ENCODE results near the gene ZNF408.

ZNF408 gene

DNA sequence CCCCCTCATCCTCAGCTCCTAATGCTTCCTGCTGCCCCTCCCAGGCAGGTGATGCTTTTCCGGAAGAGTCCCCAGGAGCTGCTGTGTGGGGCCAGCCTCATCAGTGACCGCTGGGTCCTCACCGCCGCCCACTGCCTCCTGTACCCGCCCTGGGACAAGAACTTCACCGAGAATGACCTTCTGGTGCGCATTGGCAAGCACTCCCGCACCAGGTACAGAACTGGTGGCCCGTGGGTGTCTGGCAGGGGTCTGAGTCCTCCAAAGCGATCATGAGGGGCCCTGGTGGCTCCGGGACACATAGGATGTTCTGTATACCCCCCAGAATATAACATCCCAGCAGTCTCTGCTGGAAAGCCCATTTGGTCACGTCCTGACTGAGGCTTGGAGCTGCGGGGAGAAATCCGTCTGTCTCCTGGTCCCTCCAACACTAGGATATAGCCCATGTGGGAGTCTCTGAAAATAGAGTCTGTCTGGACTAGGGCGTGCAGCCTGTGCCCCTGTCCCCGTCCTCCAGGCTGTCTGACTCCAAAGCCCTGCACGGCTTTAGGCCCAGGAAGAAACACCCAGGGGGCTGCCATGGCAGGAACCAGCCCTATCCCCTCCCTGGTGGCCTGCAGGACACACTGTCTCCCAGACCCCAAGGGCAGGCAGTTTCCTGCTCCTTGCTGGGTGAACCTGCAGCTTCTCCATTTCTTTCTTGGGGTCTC is 27.3 kb downstream of the ZNF408 start:
- DNase-seq (ENCODE audit: low read depth in 2 of 2) = no peak

- no peak for DNase-seq (ENCODE audit: low read depth in 2 of 2)
Observed at GRCh38 chr11:46728659-46729040, 27.8 kb downstream of the ZNF408 start.

- no peak for DNase-seq (ENCODE audit: low read depth in 2 of 2)
Observed at GRCh38 chr11:46729110-46730027, 28.5 kb downstream of the ZNF408 start.

DNA sequence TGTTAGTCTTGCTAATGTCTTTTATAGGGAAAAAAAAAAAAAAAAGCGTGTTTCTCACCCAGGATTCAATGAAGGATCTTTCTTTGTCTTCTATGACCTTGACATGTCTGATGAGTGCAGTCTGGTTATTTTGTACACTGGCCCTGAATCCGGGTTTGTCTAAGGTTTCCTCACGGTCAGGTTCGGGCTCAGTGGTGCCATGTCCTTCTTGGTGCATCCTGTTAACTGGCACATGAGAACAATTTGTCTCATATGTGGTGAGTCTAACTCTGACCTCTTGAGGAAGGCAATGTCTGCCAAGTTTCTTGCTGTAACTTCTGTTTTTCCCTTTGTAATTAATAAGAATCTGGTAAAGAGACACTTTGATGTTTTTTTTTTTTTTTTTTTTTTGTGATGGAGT is 30.7 kb downstream of the ZNF408 start:
- no peak for DNase-seq (ENCODE audit: low read depth in 2 of 2)

- DNase-seq (ENCODE audit: low read depth in 2 of 2) = no peak
Observed at GRCh38 chr11:46733234-46733633, 32.4 kb downstream of the ZNF408 start.

- DNase-seq (ENCODE audit: low read depth in 2 of 2) = no peak
Observed at GRCh38 chr11:46736146-46736545, 35.3 kb downstream of the ZNF408 start.

DNA sequence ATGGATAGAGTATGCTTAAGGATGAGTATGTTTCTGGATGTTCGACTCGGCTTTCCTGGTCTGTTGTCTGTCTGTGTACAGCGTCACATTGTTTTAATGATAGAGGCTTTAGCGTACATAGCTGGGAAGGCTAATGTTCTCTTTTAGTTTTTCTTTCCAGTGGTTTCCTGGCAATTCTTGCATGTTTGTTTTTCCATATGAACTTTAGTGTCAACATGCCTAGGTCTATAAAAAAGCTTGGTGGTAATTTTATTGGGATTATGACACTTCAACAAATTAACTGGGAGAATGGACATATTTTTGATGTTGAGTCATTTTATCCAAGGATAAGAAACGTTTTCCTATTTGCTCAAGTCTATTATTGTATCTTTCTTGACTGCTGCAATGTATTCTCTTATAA is 35.8 kb downstream of the ZNF408 start:
- no peak for DNase-seq (ENCODE audit: low read depth in 2 of 2)

DNA sequence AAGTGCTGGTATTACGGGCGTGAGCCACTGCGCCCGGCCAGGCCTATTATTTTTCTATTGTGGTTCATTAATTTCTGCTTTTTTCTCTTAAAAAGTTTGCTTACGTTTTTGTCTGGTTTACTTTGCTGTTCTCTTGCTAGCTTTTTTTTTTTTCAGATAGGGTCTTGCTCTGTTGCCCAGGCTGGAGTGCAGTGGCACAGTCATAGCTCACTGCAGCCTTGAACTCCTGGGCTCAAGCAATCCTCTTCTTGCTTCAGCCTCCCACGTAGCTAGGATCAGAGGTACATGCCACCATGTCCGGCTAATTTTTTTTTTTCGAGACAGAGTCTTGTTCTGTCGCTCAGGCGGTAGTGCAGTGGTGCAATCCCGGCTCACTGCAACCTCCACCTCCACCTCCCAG is 36.9 kb downstream of the ZNF408 start:
- DNase-seq (ENCODE audit: low read depth in 2 of 2) = no peak

GRCh38 chr11:46738887-46739286 is 38.1 kb downstream of the ZNF408 start:
- no peak for DNase-seq (ENCODE audit: low read depth in 2 of 2)

- no peak for DNase-seq (ENCODE audit: low read depth in 2 of 2)
Observed at GRCh38 chr11:46741600-46742484, 41.0 kb downstream of the ZNF408 start.

DNA sequence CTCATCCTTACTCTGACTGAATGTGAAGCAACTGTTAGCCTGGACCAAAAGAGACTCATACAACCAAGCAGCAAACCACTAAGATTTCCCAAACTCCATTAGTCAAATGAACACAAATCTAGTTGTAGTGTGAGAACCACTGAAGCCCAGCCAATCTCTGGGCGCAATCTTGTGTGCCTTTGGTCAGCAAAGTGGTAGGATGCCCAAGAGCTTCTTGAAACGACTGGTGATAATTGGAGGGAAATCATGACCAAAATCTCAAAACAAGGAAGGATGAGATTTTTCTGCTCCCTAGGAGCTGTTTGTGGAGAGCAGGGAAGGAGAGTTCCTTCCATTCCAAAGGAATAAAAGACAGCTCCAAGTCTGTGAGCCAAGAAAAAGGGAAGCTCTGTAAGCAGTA is 42.2 kb downstream of the ZNF408 start:
- no peak for DNase-seq (ENCODE audit: low read depth in 2 of 2)

DNA sequence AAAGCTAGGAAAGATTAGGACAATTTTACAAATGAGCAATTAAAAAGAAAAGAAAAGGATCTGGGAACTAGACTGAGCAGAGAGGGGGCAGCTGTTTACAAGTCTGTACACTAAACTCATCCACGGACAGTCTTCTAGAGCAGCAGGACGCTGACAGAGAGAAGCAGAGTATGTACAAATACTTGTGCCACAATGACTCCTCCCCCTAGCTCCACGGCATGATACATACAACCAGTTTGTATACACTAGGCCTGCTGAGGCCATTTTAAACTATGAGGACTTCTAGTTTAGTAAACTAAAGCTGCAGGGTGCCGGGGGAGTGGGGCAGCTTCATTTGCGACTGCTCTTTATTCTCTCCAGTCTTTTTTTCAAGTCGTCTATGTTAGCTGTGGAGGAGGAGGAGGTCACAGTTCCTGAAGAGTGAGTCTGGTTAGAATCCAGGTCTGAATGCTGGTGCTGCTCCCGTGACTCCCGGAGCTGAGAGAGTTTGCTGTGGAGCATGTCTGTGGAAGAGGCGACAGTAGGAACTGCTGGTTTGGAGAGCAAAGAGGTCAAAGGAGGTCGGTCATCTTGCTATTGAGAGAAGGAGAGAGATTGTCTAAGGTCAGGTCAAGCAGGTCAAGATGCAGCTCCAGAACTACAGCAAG is 43.0 kb downstream of the ZNF408 start:
- no peak for DNase-seq (ENCODE audit: low read depth in 2 of 2)

GRCh38 chr11:46745328-46745727 is 44.5 kb downstream of the ZNF408 start:
- no peak for DNase-seq (ENCODE audit: low read depth in 2 of 2)

DNA sequence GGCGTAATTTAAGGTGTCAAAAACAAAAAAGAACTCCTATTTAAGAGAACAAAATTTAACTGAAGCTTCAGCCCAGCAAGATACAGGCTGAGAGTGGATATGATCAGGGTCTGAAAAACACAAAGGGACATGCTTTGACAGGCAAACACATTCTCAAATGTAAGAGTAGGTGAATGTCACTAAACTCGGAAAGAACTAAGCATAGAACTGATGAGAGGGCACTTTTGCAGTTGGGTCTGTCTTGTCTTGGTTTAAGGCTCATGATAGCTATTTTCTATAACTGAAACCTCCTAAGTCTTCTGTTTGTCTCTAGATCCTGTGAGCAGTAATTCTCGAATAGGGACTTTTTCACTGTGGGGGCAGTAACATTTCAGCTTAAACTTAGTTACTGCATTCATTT is 45.2 kb downstream of the ZNF408 start:
- no peak for DNase-seq (ENCODE audit: low read depth in 2 of 2)

GRCh38 chr11:46747150-46747549 is 46.3 kb downstream of the ZNF408 start:
- DNase-seq (ENCODE audit: low read depth in 2 of 2) = no peak

Data from stimulated activated CD4-positive, alpha-beta T cell treated with anti-CD3 and anti-CD28 coated beads, Interleukin-15, amount 100 ng/mL, for 48 hours (primary cell).